CD4-positive, alpha-beta T cell (primary cell): ENCODE measurements around the gene DNAJB12. TPM values are rescaled to one million over a fixed set of nuclear protein-coding genes. Genes with fewer than 3 reads are reported as not detected.

ENCODE experiments used
- ATAC-seq: fragments of 200-7000 bp; cut with Tn5 transposase; one replicate; pipeline ENCODE4 v1.10.0; 2022; ENCODE audit warnings: mild to moderate bottlenecking; ENCODE audit not compliant: poor library complexity
- CTCF ChIA-PET: fragments of 350-600 bp; sonication (Branson Sonifier 250); formaldehyde crosslinking; loops from one replicate; lab custom pipeline; 2021; ENCODE audit warnings: antibody characterized with exemption, inconsistent platforms; lab: Charles Lee
- POLR2A ChIA-PET: fragments of 350-600 bp; sonication (Branson Sonifier 250); formaldehyde crosslinking; loops from one replicate; lab custom pipeline; 2021; ENCODE audit warnings: antibody characterized with exemption, inconsistent platforms; lab: Charles Lee
- DNase-seq, 14 experiments: peaks; one replicate each; pipeline ENCODE4 v3.0.0-alpha.2; 2013 to 2020; ENCODE audit warnings: mixed read lengths in 2 of 14
- H3K27ac ChIP-seq, 2 donors: one replicate each; pipeline versions ENCODE4 v1.5.1 to v1.7.0; 2013; ENCODE audit warnings: low read length in 2 of 2, low read depth in 1 of 2, mild to moderate bottlenecking in 1 of 2
- H3K27me3 ChIP-seq, 2 experiments: 1 replicate in 1 of 2; 2 replicates in 1 of 2; pipeline versions ENCODE4 v1.6.1 to v1.7.0; 2013; ENCODE audit warnings: low read length in 2 of 2, control low read depth in 1 of 2, mild to moderate bottlenecking in 1 of 2, moderate library complexity in 1 of 2; ENCODE audit not compliant: insufficient read depth in 2 of 2, control insufficient read depth in 1 of 2
- H3K36me3 ChIP-seq: one replicate; pipeline ENCODE4 v1.6.1; 2013; ENCODE audit warnings: low read length, control low read depth; ENCODE audit not compliant: insufficient read depth
- H3K4me1 ChIP-seq: one replicate; pipeline ENCODE4 v1.6.1; 2013; ENCODE audit warnings: low read length, control low read depth; ENCODE audit not compliant: insufficient read depth
- H3K4me3 ChIP-seq: one replicate; pipeline ENCODE4 v1.5.1; 2013; ENCODE audit warnings: mild to moderate bottlenecking, low read length, moderate library complexity
- H3K9me3 ChIP-seq, 2 experiments: 1 replicate in 1 of 2; 2 replicates in 1 of 2; pipeline versions ENCODE4 v1.6.1 to v1.7.0; 2013; ENCODE audit warnings: low read length in 2 of 2, mild to moderate bottlenecking in 2 of 2, control low read depth in 1 of 2, moderate library complexity in 1 of 2; ENCODE audit not compliant: control insufficient read depth in 1 of 2, insufficient read depth in 1 of 2
- H3K27ac Mint-ChIP-seq: one replicate; pipeline ENCODE4 v1.8.0; 2020; ENCODE audit warnings: mixed read lengths
- H3K27me3 Mint-ChIP-seq: one replicate; pipeline ENCODE4 v1.8.0; 2021; ENCODE audit warnings: mixed read lengths
- H3K36me3 Mint-ChIP-seq: one replicate; pipeline ENCODE4 v1.8.0; 2021; ENCODE audit warnings: low read depth, mixed read lengths
- H3K4me1 Mint-ChIP-seq: one replicate; pipeline ENCODE4 v1.8.0; 2021; ENCODE audit warnings: low read depth, mixed read lengths
- H3K4me3 Mint-ChIP-seq: one replicate; pipeline ENCODE4 v1.8.0; 2020; ENCODE audit warnings: mild to moderate bottlenecking, mixed read lengths
- H3K9me3 Mint-ChIP-seq: one replicate; pipeline ENCODE4 v1.8.0; 2020; ENCODE audit warnings: mixed read lengths
- CTCF ChIP-seq: fragments of 200-600 bp; IDR thresholded peaks from one replicate; pipeline ENCODE4 v1.8.0; 2022; ENCODE audit warnings: antibody characterized with exemption, mild to moderate bottlenecking
- intact Hi-C, 2 experiments: fragments of 100-400 bp; cut with DNase I in 1 of 2; cut with micrococcal nuclease in 1 of 2; formaldehyde crosslinking; loops; one replicate each; pipeline versions ENCODE4 v1.15.1 to v1.9.0; 2023 to 2025; cut with DNase I, micrococcal nuclease
- total RNA-seq, 174 experiments: library from RNA in 2 of 174; stranded (reverse) in 2 of 174; gene quantifications; one replicate each; pipeline ENCODE4 v1.2.3 and lab custom pipeline; 2021 to 2026

DNAJB12 gene
- total RNA-seq, 2 experiments from 2014 or later, result 25.2 to 27.0 TPM

GRCh38 chr10:72311667-72312066 lies 43.1 kb downstream of the DNAJB12 start:
- Histone ChIP-seq H3K9me3 (no peaks in the 10 kb centered on the region), H3K4me1 (peaks cover 70% of the 10 kb centered on the region), H3K27ac (no peak overlapping the region), H3K4me3 (no peak overlapping the region), H3K36me3 (no peaks in the 10 kb centered on the region), H3K27me3 (no peaks in the 10 kb centered on the region)
- intact Hi-C loops, result no loop called here
- Mint-ChIP-seq H3K27me3 (no peaks in the 10 kb centered on the region), H3K36me3 (no peaks in the 10 kb centered on the region), H3K4me3 (peak overlapping the region; percentile 1), H3K27ac (peak overlapping the region; percentile 63), H3K9me3 (no peaks in the 10 kb centered on the region), H3K4me1 (peaks cover 63% of the 10 kb centered on the region)
- DNase-seq (peak in 3 of 14 experiments; percentile 27 to 56 (median 49)), ATAC-seq (peak; percentile 51)
- POLR2A ChIA-PET, result interaction anchor here (0.6 to 1.7 kb wide), 5 partner anchors 9 to 231 kb away, joined by 3 to 8 read pairs (median 5); no protein-coding TSS in a partner anchor
- CTCF ChIA-PET, result interaction anchor here (0.7 to 1.3 kb wide), 2 partner anchors 9 to 18 kb away, joined by 4 read pairs; no protein-coding TSS in a partner anchor
- TF ChIP-seq CTCF, result no peak

- Histone ChIP-seq H3K27ac (no peak overlapping the region), H3K36me3 (no peaks in the 10 kb centered on the region), H3K27me3 (no peaks in the 10 kb centered on the region), H3K9me3 (no peaks in the 10 kb centered on the region), H3K4me3 (no peak overlapping the region), H3K4me1 (peaks cover 67% of the 10 kb centered on the region)
- ATAC-seq (no peak), DNase-seq (peak in 1 of 14 experiments; percentile 44)
- intact Hi-C loops, result no loop called here
- Mint-ChIP-seq H3K27ac (peak overlapping the region; percentile 62), H3K36me3 (no peaks in the 10 kb centered on the region), H3K4me3 (no peak overlapping the region), H3K27me3 (no peaks in the 10 kb centered on the region), H3K9me3 (no peaks in the 10 kb centered on the region), H3K4me1 (peaks cover 61% of the 10 kb centered on the region)
- ChIA-PET CTCF (no interaction called here), POLR2A (interaction anchor here (1.4 to 1.7 kb wide), 2 partner anchors 13 to 36 kb away, joined by 5 to 7 read pairs; no protein-coding TSS in a partner anchor)
- no peak for TF ChIP-seq CTCF
Observed at GRCh38 chr10:72310636-72311035, 44.1 kb downstream of the DNAJB12 start.

GRCh38 chr10:72310241-72310633 lies 44.5 kb downstream of the DNAJB12 start:
- intact Hi-C loops, result no loop called here
- ATAC-seq (no peak), DNase-seq (no peak)
- Histone ChIP-seq H3K27me3 (no peaks in the 10 kb centered on the region), H3K36me3 (no peaks in the 10 kb centered on the region), H3K27ac (no peak overlapping the region), H3K9me3 (no peaks in the 10 kb centered on the region), H3K4me3 (no peak overlapping the region), H3K4me1 (peaks cover 67% of the 10 kb centered on the region)
- no peaks in the 10 kb centered on the region for H3K36me3 Mint-ChIP-seq
- H3K27ac Mint-ChIP-seq, result peak overlapping the region; percentile 62
- ChIA-PET CTCF (no interaction called here), POLR2A (interaction anchor here (3.3 kb wide), 1 partner anchor 13 kb away, joined by 21 read pairs; no protein-coding TSS in a partner anchor)
- H3K27me3 Mint-ChIP-seq, result no peaks in the 10 kb centered on the region
- no peaks in the 10 kb centered on the region for H3K9me3 Mint-ChIP-seq
- H3K4me1 Mint-ChIP-seq, result peaks cover 61% of the 10 kb centered on the region
- no peak for TF ChIP-seq CTCF
- H3K4me3 Mint-ChIP-seq, result no peak overlapping the region
